Measurements from ENCODE around the gene ZC3HAV1.

GRCh38 chr7:139104091-139104450 lies 5.4 kb downstream of the ZC3HAV1 start:
- no peak; the same call in 1 of the 2 replicates for TF ChIP-seq POLR2AphosphoS5 (IDR thresholded peaks at IDR 0.05; ENCODE audit: low read depth, low read length)
- TF ChIP-seq, protein P1, sequence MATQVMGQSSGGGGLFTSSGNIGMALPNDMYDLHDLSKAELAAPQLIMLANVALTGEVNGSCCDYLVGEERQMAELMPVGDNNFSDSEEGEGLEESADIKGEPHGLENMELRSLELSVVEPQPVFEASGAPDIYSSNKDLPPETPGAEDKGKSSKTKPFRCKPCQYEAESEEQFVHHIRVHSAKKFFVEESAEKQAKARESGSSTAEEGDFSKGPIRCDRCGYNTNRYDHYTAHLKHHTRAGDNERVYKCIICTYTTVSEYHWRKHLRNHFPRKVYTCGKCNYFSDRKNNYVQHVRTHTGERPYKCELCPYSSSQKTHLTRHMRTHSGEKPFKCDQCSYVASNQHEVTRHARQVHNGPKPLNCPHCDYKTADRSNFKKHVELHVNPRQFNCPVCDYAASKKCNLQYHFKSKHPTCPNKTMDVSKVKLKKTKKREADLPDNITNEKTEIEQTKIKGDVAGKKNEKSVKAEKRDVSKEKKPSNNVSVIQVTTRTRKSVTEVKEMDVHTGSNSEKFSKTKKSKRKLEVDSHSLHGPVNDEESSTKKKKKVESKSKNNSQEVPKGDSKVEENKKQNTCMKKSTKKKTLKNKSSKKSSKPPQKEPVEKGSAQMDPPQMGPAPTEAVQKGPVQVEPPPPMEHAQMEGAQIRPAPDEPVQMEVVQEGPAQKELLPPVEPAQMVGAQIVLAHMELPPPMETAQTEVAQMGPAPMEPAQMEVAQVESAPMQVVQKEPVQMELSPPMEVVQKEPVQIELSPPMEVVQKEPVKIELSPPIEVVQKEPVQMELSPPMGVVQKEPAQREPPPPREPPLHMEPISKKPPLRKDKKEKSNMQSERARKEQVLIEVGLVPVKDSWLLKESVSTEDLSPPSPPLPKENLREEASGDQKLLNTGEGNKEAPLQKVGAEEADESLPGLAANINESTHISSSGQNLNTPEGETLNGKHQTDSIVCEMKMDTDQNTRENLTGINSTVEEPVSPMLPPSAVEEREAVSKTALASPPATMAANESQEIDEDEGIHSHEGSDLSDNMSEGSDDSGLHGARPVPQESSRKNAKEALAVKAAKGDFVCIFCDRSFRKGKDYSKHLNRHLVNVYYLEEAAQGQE (IDR thresholded peaks at IDR 0.05; ENCODE audit: insufficient read depth in 1 of 2, low read depth in 2 of 2, low read length in 2 of 2), result no peak
